PFSK-1 (cell line): ENCODE data around the gene MAN1C1.

Experiments
- FOXP2 ChIP-seq: optimal IDR thresholded peaks from 2 replicates; pipeline ENCODE3; 2011; ENCODE audit warnings: borderline replicate concordance, control low read depth, inconsistent platforms; ENCODE audit not compliant: insufficient read depth; ENCODE audit errors: extremely low read length, extremely low read depth
- POLR2AphosphoS5 ChIP-seq: IDR thresholded peaks from 2 replicates; pipeline ENCODE4 v1.6.1; 2012; ENCODE audit warnings: low read depth, mild to moderate bottlenecking, control low read depth, low read length, moderate library complexity
- REST ChIP-seq, 2 experiments: IDR thresholded peaks; 2 replicates each; pipeline versions ENCODE4 v1.6.1 to v1.8.0; 2011 to 2012; ENCODE audit warnings: low read depth in 2 of 2, low read length in 2 of 2, control low read depth in 1 of 2, inconsistent platforms in 1 of 2, mild to moderate bottlenecking in 1 of 2, moderate library complexity in 1 of 2; ENCODE audit not compliant: insufficient read depth in 1 of 2
- SIN3A ChIP-seq: IDR thresholded peaks from 2 replicates; pipeline ENCODE4 v1.6.1; 2012; ENCODE audit warnings: mild to moderate bottlenecking, low read length, moderate library complexity, borderline replicate concordance; ENCODE audit not compliant: insufficient read depth
- TAF1 ChIP-seq: IDR thresholded peaks from 2 replicates; pipeline ENCODE4 v1.6.1; 2012; ENCODE audit warnings: low read length, control low read depth, borderline replicate concordance; ENCODE audit not compliant: insufficient read depth

Gene MAN1C1

GRCh38 chr1:25757151-25757845 lies 140.7 kb downstream of the MAN1C1 start:
- TF ChIP-seq POLR2AphosphoS5 (no peak), FOXP2 (no peak), TAF1 (no peak), REST (IDR thresholded peaks at IDR 0.05; ENCODE audit: insufficient read depth in 1 of 2, low read depth in 2 of 2, low read length in 2 of 2) (no peak), SIN3A (no peak)

GRCh38 chr1:25757846-25758185 lies 141.2 kb downstream of the MAN1C1 start:
- TF ChIP-seq POLR2AphosphoS5 = no peak
- no peak for TF ChIP-seq FOXP2
- TF ChIP-seq REST (IDR thresholded peaks at IDR 0.05; ENCODE audit: insufficient read depth in 1 of 2, low read depth in 2 of 2, low read length in 2 of 2) = no peak
- no peak for TF ChIP-seq TAF1
- no peak for TF ChIP-seq SIN3A

GRCh38 chr1:25758466-25759070 lies 142.0 kb downstream of the MAN1C1 start:
- TF ChIP-seq REST (IDR thresholded peaks at IDR 0.05; ENCODE audit: insufficient read depth in 1 of 2, low read depth in 2 of 2, low read length in 2 of 2) (no peak), FOXP2 (no peak), SIN3A (no peak), POLR2AphosphoS5 (no peak), TAF1 (no peak)

GRCh38 chr1:25760122-25760719 lies 143.6 kb downstream of the MAN1C1 start:
- TF ChIP-seq SIN3A (no peak), POLR2AphosphoS5 (no peak), TAF1 (no peak), FOXP2 (no peak), REST (IDR thresholded peaks at IDR 0.05; ENCODE audit: insufficient read depth in 1 of 2, low read depth in 2 of 2, low read length in 2 of 2) (no peak)
